Stimulated activated CD8-positive, alpha-beta memory T cell treated with anti-CD3 and anti-CD28 coated beads, Interleukin-4, amount 100 ng/mL, for 4 hours (primary cell): ENCODE results near the gene ASMT.
"Not testable (repeated sequence)": the region's sequence is repeated elsewhere in the genome, so short reads cannot be mapped to it uniquely, and the experiment has no call there.

Experiments
- DNase-seq, 2 donors: peaks; one replicate each; pipeline ENCODE4 v3.0.0-alpha.2; 2020; ENCODE audit warnings: low read depth in 2 of 2, low spot score in 1 of 2

ASMT gene

GRCh38 chrX:1597345-1598020 lies 17.4 kb upstream of the ASMT start:
- no peak for DNase-seq

- DNase-seq: no peak
Observed at GRCh38 chrX:1598021-1598875, 16.6 kb upstream of the ASMT start.

- DNase-seq: no peak
Observed at GRCh38 chrX:1598876-1599790, 15.7 kb upstream of the ASMT start.

GRCh38 chrX:1599791-1600405 lies 15.0 kb upstream of the ASMT start:
- no peak for DNase-seq

GRCh38 chrX:1600406-1601050 lies 14.3 kb upstream of the ASMT start:
- no peak for DNase-seq

- no peak for DNase-seq
Observed at GRCh38 chrX:1601051-1601767, 13.7 kb upstream of the ASMT start.

- DNase-seq: no peak
Observed at GRCh38 chrX:1601768-1602085, 13.1 kb upstream of the ASMT start.

GRCh38 chrX:1602299-1602698 lies 12.6 kb upstream of the ASMT start:
- no peak for DNase-seq

- DNase-seq: no peak
Observed at GRCh38 chrX:1606496-1606895, 8.4 kb upstream of the ASMT start.

GRCh38 chrX:1609311-1609710 lies 5.5 kb upstream of the ASMT start:
- no peak for DNase-seq

- no peak for DNase-seq
Observed at GRCh38 chrX:1609762-1610161, 5.1 kb upstream of the ASMT start.

- no peak for DNase-seq
Observed at GRCh38 chrX:1610166-1610565, 4.7 kb upstream of the ASMT start.

- no peak for DNase-seq
Observed at GRCh38 chrX:1610736-1611135, 4.1 kb upstream of the ASMT start.

- DNase-seq: no peak
Observed at GRCh38 chrX:1612641-1613286, 2.1 kb upstream of the ASMT start.

GRCh38 chrX:1618689-1619088 lies 3.8 kb downstream of the ASMT start:
- no peak for DNase-seq

GRCh38 chrX:1623691-1624090 lies 8.8 kb downstream of the ASMT start:
- no peak for DNase-seq

- DNase-seq: not testable (repeated sequence)
Observed at GRCh38 chrX:1624158-1624860, 9.4 kb downstream of the ASMT start.

GRCh38 chrX:1624861-1625215 lies 10.0 kb downstream of the ASMT start:
- DNase-seq: not testable (repeated sequence)

GRCh38 chrX:1629244-1629643 lies 14.4 kb downstream of the ASMT start:
- no peak for DNase-seq
